Mesendoderm (in vitro differentiated cells): ENCODE measurements around the gene KIFBP.
"Not testable (repeated sequence)": the region's sequence is repeated elsewhere in the genome, so short reads cannot be mapped to it uniquely, and the experiment has no call there.

Experiments used
- DNase-seq: peaks from one replicate; pipeline ENCODE4 v3.0.0; 2013
- H2AK5ac ChIP-seq: 2 replicates; pipeline ENCODE4 v1.6.1; 2013; ENCODE audit warnings: low read length, inconsistent platforms
- H2BK120ac ChIP-seq: 2 replicates; pipeline ENCODE4 v1.6.1; 2013; ENCODE audit warnings: low read depth, mild to moderate bottlenecking, low read length, moderate library complexity, mixed read lengths
- H2BK15ac ChIP-seq: replicated peaks from 2 replicates; pipeline ENCODE4 v1.6.1; 2013; ENCODE audit warnings: low read depth, mild to moderate bottlenecking, moderate library complexity
- H2BK5ac ChIP-seq: 2 replicates; pipeline ENCODE4 v1.6.1; 2013; ENCODE audit warnings: low read length, inconsistent platforms
- H3K18ac ChIP-seq: 2 replicates; pipeline ENCODE4 v1.6.1; 2013; ENCODE audit warnings: mild to moderate bottlenecking, low read length, mixed read lengths
- H3K23ac ChIP-seq: one replicate; pipeline ENCODE4 v1.6.1; 2013; ENCODE audit warnings: low read length
- H3K27ac ChIP-seq: 2 replicates; pipeline ENCODE4 v1.5.1; 2013; ENCODE audit warnings: low read depth, mild to moderate bottlenecking, inconsistent platforms, low read length, moderate library complexity
- H3K27me3 ChIP-seq: 2 replicates; pipeline ENCODE4 v1.6.1; 2013; ENCODE audit warnings: low read length, control low read depth, mild to moderate bottlenecking, inconsistent platforms; ENCODE audit not compliant: insufficient read depth, poor library complexity
- H3K36me3 ChIP-seq: 2 replicates; pipeline ENCODE4 v1.6.1; 2013; ENCODE audit warnings: low read length, inconsistent platforms; ENCODE audit not compliant: control insufficient read depth, insufficient read depth
- H3K4ac ChIP-seq: one replicate; pipeline ENCODE4 v1.6.1; 2013; ENCODE audit warnings: low read depth, mild to moderate bottlenecking, low read length, moderate library complexity
- H3K4me1 ChIP-seq: 2 replicates; pipeline ENCODE4 v1.6.1; 2013; ENCODE audit warnings: low read depth, low read length, inconsistent platforms; ENCODE audit not compliant: control insufficient read depth
- H3K4me2 ChIP-seq: 2 replicates; pipeline ENCODE4 v1.6.1; 2013; ENCODE audit warnings: low read length
- H3K4me3 ChIP-seq: 2 replicates; pipeline ENCODE4 v1.5.1; 2013; ENCODE audit warnings: mild to moderate bottlenecking, low read length
- H3K56ac ChIP-seq: one replicate; pipeline ENCODE4 v1.6.1; 2013; ENCODE audit warnings: low read length
- H3K79me1 ChIP-seq: 2 replicates; pipeline ENCODE4 v1.6.1; 2013; ENCODE audit warnings: low read length, inconsistent platforms
- H3K79me2 ChIP-seq: 2 replicates; pipeline ENCODE4 v1.6.1; 2013; ENCODE audit warnings: mild to moderate bottlenecking, low read length; ENCODE audit not compliant: control insufficient read depth, insufficient read depth
- H3K9ac ChIP-seq: 2 replicates; pipeline ENCODE4 v1.6.1; 2013; ENCODE audit warnings: low read length, inconsistent platforms
- H4K5ac ChIP-seq: one replicate; pipeline ENCODE4 v1.6.1; 2013; ENCODE audit warnings: low read length
- H4K8ac ChIP-seq: one replicate; pipeline ENCODE4 v1.6.1; 2013; ENCODE audit warnings: low read depth, mild to moderate bottlenecking, control low read depth, low read length, moderate library complexity
- WGBS: extraction: QIAGEN DNeasy Blood & Tissue Kit; methylation state at CpG from one replicate; pipeline ENCODE4 v1.1.7; 2013; ENCODE audit warnings: low lambda C conversion rate, missing lambda C conversion rate; ENCODE audit not compliant: insufficient coverage; ENCODE audit errors: extremely low coverage; 5-methylcytosine and 5-hydroxymethylcytosine counted together

The KIFBP gene

DNA sequence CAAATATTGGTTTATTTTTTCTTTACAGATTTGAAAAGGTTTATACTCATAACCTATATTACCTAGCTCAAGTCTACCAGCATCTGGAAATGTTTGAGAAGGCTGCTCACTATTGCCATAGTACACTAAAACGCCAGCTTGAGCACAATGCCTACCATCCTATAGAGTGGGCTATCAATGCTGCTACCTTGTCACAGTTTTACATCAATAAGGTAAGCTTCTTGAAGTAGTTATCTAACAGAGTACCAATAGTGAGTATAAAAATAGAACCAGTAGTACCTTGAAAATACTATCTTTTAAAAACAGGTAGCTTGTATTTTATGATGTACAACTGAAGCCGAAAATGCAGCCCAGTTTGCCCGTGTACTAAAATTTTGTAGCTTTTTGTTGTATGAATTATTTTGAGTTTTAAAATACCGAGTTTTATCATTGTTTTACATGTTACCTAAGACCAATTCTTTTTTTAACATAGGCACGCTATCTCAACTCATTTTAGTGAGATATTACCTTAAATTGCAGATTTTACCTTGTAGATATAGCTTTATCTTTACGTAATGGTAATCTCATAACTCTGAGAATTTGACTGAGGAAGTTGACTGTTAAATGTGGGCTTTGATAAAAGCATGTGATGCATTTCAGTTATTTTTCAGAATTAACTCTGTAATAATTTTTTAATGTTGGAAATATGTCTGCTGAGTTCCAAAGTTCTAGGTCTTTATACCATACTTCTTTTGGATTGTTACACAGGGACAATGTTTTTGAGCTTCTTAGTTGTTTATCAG, 17.3 kb downstream of the KIFBP start:
- Histone ChIP-seq H3K27me3 (no peaks in the 10 kb centered on the region), H3K4me2 (no peak overlapping the region), H3K18ac (no peak overlapping the region), H3K27ac (no peak overlapping the region), H2BK15ac (no peak overlapping the region), H3K36me3 (no peaks in the 10 kb centered on the region), H3K56ac (no peak overlapping the region), H4K8ac (no peak overlapping the region), H3K4me3 (no peak overlapping the region), H2AK5ac (no peak overlapping the region), H2BK5ac (no peak overlapping the region), H3K23ac (no peak overlapping the region), H3K4me1 (no peaks in the 10 kb centered on the region), H2BK120ac (no peak overlapping the region), H3K79me1 (no peaks in the 10 kb centered on the region), H3K79me2 (no peaks in the 10 kb centered on the region), H3K4ac (no peak overlapping the region), H4K5ac (no peak overlapping the region), H3K9ac (no peak overlapping the region)
- no CpG with 5 or more reads among the region's 6 CpGs for WGBS
- DNase-seq: no peak

DNA sequence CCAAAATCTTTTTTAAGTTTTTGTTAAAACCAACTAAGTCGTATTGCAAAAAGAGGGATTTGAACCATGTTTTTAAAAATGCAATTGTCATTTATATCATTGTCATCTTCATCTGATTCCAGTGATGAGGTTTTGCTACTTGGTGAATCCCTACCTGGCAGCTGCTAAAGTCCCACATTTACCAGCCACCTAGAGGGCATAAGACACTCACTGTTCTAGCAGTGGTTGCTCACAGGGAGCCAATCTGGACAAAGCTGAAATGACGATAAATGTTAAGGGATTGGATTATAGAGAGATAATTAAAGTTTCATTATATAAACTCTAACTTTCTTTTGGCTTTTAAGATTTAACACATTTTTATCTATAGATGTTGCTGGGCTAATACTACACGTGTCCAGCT, 18.7 kb downstream of the KIFBP start:
- H2BK120ac ChIP-seq: no peak overlapping the region
- no peak overlapping the region for H2BK5ac ChIP-seq
- H2AK5ac ChIP-seq: no peak overlapping the region
- H3K4me3 ChIP-seq: no peak overlapping the region
- H3K79me2 ChIP-seq: no peaks in the 10 kb centered on the region
- no peak overlapping the region for H4K8ac ChIP-seq
- no peak overlapping the region for H3K4ac ChIP-seq
- H3K4me2 ChIP-seq: no peak overlapping the region
- no peaks in the 10 kb centered on the region for H3K36me3 ChIP-seq
- H3K4me1 ChIP-seq: no peaks in the 10 kb centered on the region
- H3K27ac ChIP-seq: no peak overlapping the region
- no peaks in the 10 kb centered on the region for H3K79me1 ChIP-seq
- WGBS: no CpG with 5 or more reads among the region's 3 CpGs
- no peak for DNase-seq
- H3K18ac ChIP-seq: no peak overlapping the region
- no peak overlapping the region for H4K5ac ChIP-seq
- no peak overlapping the region for H3K23ac ChIP-seq
- no peak overlapping the region for H2BK15ac ChIP-seq
- H3K56ac ChIP-seq: no peak overlapping the region
- no peaks in the 10 kb centered on the region for H3K27me3 ChIP-seq
- no peak overlapping the region for H3K9ac ChIP-seq

DNA sequence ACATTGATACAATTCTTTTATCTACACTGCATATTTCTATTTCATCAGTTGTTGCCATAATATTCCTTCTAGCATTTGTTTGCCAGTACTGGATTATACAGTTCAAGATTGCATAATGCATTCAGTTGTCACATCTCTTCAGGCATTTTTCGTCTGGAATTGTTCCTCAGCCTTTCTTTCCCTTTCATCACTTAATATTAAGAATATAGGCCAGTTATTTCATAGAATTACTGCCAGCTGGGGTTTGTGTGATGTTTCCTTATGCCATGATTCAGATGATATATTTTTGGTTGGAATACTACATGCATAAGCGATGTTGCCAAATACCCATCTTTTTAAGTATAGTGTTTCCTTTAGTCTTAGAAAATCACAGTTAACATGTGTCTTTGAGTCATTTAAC, 20.8 kb downstream of the KIFBP start:
- Histone ChIP-seq H3K9ac (no peak overlapping the region), H2BK15ac (no peak overlapping the region), H3K4me3 (no peak overlapping the region), H2AK5ac (no peak overlapping the region), H3K4ac (no peak overlapping the region), H3K18ac (no peak overlapping the region), H3K79me2 (no peaks in the 10 kb centered on the region), H4K5ac (no peak overlapping the region), H4K8ac (no peak overlapping the region), H2BK120ac (no peak overlapping the region), H3K27ac (no peak overlapping the region), H3K4me2 (no peak overlapping the region), H3K4me1 (no peaks in the 10 kb centered on the region), H3K27me3 (no peaks in the 10 kb centered on the region), H3K79me1 (no peaks in the 10 kb centered on the region), H3K56ac (no peak overlapping the region), H3K23ac (no peak overlapping the region), H2BK5ac (no peak overlapping the region), H3K36me3 (peaks cover 4% of the 10 kb centered on the region)
- no CpG with 5 or more reads among the region's 2 CpGs for WGBS
- no peak for DNase-seq

DNA sequence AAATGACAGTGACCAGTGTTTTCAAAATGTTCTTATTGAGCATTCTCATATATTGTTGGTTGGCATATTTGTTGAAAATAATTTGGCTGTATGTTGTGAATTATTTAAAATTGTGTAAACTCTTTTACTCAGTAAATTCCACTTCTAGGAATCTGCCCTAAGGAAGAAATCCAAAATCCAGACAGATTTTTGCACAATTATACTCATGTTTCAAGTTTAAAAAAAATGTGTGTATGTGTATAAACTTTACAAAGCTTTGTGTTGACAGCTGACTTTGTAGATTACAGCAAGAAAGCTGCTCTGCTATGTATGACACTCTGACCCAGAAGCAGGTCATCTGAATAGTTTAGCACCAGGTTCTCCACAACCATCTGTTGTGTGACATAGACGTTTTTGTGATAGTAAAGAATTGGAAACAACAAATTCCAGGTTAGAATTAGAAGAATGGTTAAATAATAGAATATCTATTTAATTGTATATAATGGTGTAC, 21.6 kb downstream of the KIFBP start:
- H3K4ac ChIP-seq: no peak overlapping the region
- H2BK120ac ChIP-seq: no peak overlapping the region
- no peak overlapping the region for H2AK5ac ChIP-seq
- H4K8ac ChIP-seq: no peak overlapping the region
- no peak overlapping the region for H3K9ac ChIP-seq
- no peak for DNase-seq
- no peaks in the 10 kb centered on the region for H3K27me3 ChIP-seq
- no peaks in the 10 kb centered on the region for H3K79me1 ChIP-seq
- no peak overlapping the region for H2BK5ac ChIP-seq
- H3K4me3 ChIP-seq: no peak overlapping the region
- H3K4me1 ChIP-seq: no peaks in the 10 kb centered on the region
- no peak overlapping the region for H2BK15ac ChIP-seq
- peaks cover 4% of the 10 kb centered on the region for H3K36me3 ChIP-seq
- WGBS: no CpG with 5 or more reads among the region's 1 CpG
- no peak overlapping the region for H3K27ac ChIP-seq
- no peak overlapping the region for H4K5ac ChIP-seq
- no peak overlapping the region for H3K18ac ChIP-seq
- H3K56ac ChIP-seq: no peak overlapping the region
- H3K4me2 ChIP-seq: no peak overlapping the region
- no peak overlapping the region for H3K23ac ChIP-seq
- no peaks in the 10 kb centered on the region for H3K79me2 ChIP-seq

DNA sequence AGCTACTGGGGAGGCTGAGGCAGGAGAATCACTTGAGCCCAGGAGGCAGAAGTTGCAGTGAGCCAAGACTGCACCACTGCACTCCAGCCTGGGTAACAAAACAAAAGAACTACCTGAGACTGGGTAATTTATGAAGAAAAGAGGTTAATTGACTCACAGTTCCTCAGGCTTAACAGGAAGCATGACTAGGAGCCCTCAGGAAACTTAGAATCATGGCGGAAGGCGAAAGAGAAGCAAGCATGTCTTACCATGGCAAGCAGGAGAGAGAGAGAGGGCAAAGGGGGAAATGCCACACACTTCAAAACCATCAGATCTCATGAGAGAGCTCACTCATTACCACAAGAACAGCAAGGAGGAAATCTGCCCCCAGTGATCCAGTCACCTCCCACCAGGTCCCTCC, 24.2 kb downstream of the KIFBP start:
- H3K79me2 ChIP-seq, H2BK5ac ChIP-seq, H3K4me1 ChIP-seq, DNase-seq, H3K4me2 ChIP-seq, H3K27ac ChIP-seq, H3K27me3 ChIP-seq, H3K4me3 ChIP-seq, H3K36me3 ChIP-seq, H3K23ac ChIP-seq, H4K5ac ChIP-seq, H3K79me1 ChIP-seq, H4K8ac ChIP-seq, H3K56ac ChIP-seq, H2AK5ac ChIP-seq, H2BK120ac ChIP-seq, H3K4ac ChIP-seq, H2BK15ac ChIP-seq, H3K18ac ChIP-seq, H3K9ac ChIP-seq: not testable (repeated sequence)
- WGBS: no CpG with 5 or more reads among the region's 2 CpGs

DNA sequence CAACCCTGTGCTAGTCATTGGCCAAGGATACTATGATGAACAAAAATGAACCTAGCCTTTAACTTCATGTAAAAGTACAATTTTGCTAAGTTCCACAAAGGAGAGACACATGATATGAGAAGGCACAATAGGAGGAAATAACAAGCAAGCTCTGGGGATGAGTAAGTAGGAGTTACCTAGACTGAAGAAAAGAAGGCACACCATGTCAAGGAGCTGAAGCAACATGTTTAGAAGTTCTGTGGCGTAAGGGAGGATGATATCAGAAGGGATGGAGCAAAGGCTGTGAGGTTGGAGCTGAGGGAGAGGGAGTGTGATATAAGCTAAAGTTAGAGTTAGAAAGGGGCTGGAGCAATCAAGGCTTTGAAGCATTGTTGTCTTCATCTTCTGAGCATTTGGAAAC, 25.6 kb downstream of the KIFBP start:
- Histone ChIP-seq H3K18ac (no peak overlapping the region), H3K23ac (no peak overlapping the region), H4K5ac (no peak overlapping the region), H3K4me3 (no peak overlapping the region), H3K4me2 (no peak overlapping the region), H2BK15ac (no peak overlapping the region), H3K79me1 (no peaks in the 10 kb centered on the region), H2BK120ac (no peak overlapping the region), H3K56ac (no peak overlapping the region), H3K4ac (no peak overlapping the region), H2BK5ac (no peak overlapping the region), H2AK5ac (no peak overlapping the region), H3K79me2 (no peaks in the 10 kb centered on the region), H4K8ac (no peak overlapping the region), H3K27me3 (no peaks in the 10 kb centered on the region), H3K4me1 (no peaks in the 10 kb centered on the region), H3K9ac (no peak overlapping the region), H3K27ac (no peak overlapping the region), H3K36me3 (peaks cover 4% of the 10 kb centered on the region)
- no peak for DNase-seq
- WGBS: no CpG with 5 or more reads among the region's 1 CpG
